H1 (cell line): ENCODE results near the gene RNF149. TPM values are rescaled to one million over a fixed set of nuclear protein-coding genes. Genes with fewer than 3 reads are reported as not detected.

ENCODE experiments used
- CTCF ChIA-PET: fragments of 300-600 bp; sonication (Branson Sonifier 250); formaldehyde crosslinking; loops from one replicate; lab custom pipeline; 2021; ENCODE audit not compliant: partially characterized antibody; lab: Charles Lee
- POLR2A ChIA-PET: fragments of 300-600 bp; sonication (Branson Sonifier 250); formaldehyde crosslinking; loops from one replicate; lab custom pipeline; 2021; ENCODE audit warnings: inconsistent platforms; ENCODE audit not compliant: partially characterized antibody; lab: Charles Lee
- DNase-seq, 2 experiments: peaks; one replicate each; pipeline versions ENCODE4 v3.0.0 to v3.0.0-alpha.2; 2010 to 2022; ENCODE audit warnings: low spot score in 2 of 2, low read depth in 1 of 2, mixed read lengths in 1 of 2
- FAIRE-seq: peaks from 2 replicates; lab custom pipeline; 2011; peaks lifted over from hg19 to GRCh38; lab: Jason Lieb, UNC
- H2AFZ ChIP-seq: 2 replicates; pipeline ENCODE4 v1.8.1; 2012; ENCODE audit warnings: low read length, inconsistent platforms
- H2AK5ac ChIP-seq: 2 replicates; pipeline ENCODE4 v1.6.1; 2013; ENCODE audit warnings: low read depth, low read length
- H2BK120ac ChIP-seq: replicated peaks from 2 replicates; pipeline ENCODE3; 2013; ENCODE audit warnings: low read depth, low read length, inconsistent platforms
- H2BK12ac ChIP-seq: 2 replicates; pipeline ENCODE4 v1.6.1; 2013; ENCODE audit warnings: low read depth, low read length
- H2BK15ac ChIP-seq: 2 replicates; pipeline ENCODE4 v1.6.1; 2013; ENCODE audit warnings: low read length
- H2BK20ac ChIP-seq: 2 replicates; pipeline ENCODE4 v1.6.1; 2013; ENCODE audit warnings: low read length
- H2BK5ac ChIP-seq: 2 replicates; pipeline ENCODE4 v1.6.1; 2013; ENCODE audit warnings: low read depth, low read length
- H3K14ac ChIP-seq: 2 replicates; pipeline ENCODE4 v1.6.1; 2013; ENCODE audit warnings: inconsistent platforms; ENCODE audit not compliant: insufficient read length
- H3K18ac ChIP-seq: 2 replicates; pipeline ENCODE4 v1.6.1; 2013; ENCODE audit warnings: low read length; ENCODE audit errors: extremely low read depth
- H3K23ac ChIP-seq: 2 replicates; pipeline ENCODE4 v1.6.1; 2013; ENCODE audit warnings: inconsistent platforms; ENCODE audit not compliant: insufficient read length
- H3K23me2 ChIP-seq: 2 replicates; pipeline ENCODE4 v1.6.1; 2013; ENCODE audit warnings: low read depth, low read length
- H3K27ac ChIP-seq: 2 replicates; pipeline ENCODE4 v1.6.1; 2011; ENCODE audit warnings: low read depth, low read length, inconsistent platforms
- H3K27me3 ChIP-seq, 4 experiments: replicated peaks in 1 of 4; 1 replicate in 1 of 4; 2 replicates in 3 of 4; pipeline versions ENCODE4 v1.6.1 to v1.8.1; 2011 to 2013; ENCODE audit warnings: low read length in 3 of 4, mild to moderate bottlenecking in 3 of 4, inconsistent platforms in 2 of 4, mixed read lengths in 2 of 4, moderate library complexity in 1 of 4; ENCODE audit not compliant: control insufficient read depth in 3 of 4, insufficient read depth in 3 of 4; ENCODE audit errors: extremely low read depth in 1 of 4
- H3K36me3 ChIP-seq, 4 experiments: 2 replicates each; pipeline versions ENCODE4 v1.6.1 to v1.8.1; 2011 to 2013; ENCODE audit warnings: mild to moderate bottlenecking in 4 of 4, low read length in 3 of 4, moderate library complexity in 2 of 4, control low read depth in 1 of 4, inconsistent platforms in 1 of 4; ENCODE audit not compliant: insufficient read depth in 4 of 4, control insufficient read depth in 2 of 4
- H3K4ac ChIP-seq: replicated peaks from 2 replicates; pipeline ENCODE3; 2013; ENCODE audit warnings: low read length, low read depth, mixed read lengths, inconsistent platforms; ENCODE audit not compliant: insufficient read length
- H3K4me1 ChIP-seq, 4 experiments: replicated peaks in 1 of 4; 1 replicate in 1 of 4; 2 replicates in 3 of 4; pipeline versions ENCODE4 v1.6.1 to v1.8.1; 2011 to 2013; ENCODE audit warnings: low read length in 3 of 4, inconsistent platforms in 2 of 4, mixed read lengths in 1 of 4; ENCODE audit not compliant: insufficient read depth in 4 of 4, control insufficient read depth in 3 of 4
- H3K4me2 ChIP-seq, 2 experiments: 2 replicates each; pipeline versions ENCODE4 v1.6.1 to v1.8.1; 2011 to 2013; ENCODE audit warnings: low read depth in 2 of 2, low read length in 2 of 2, control low read depth in 1 of 2, inconsistent platforms in 1 of 2, mild to moderate bottlenecking in 1 of 2; ENCODE audit not compliant: insufficient read depth in 1 of 2
- H3K4me3 ChIP-seq, 4 experiments: fragments of 200-600, 300-600 bp in 1 of 4; sonication (generic), shearing (Covaris generic), sonication (Bioruptor Twin) in 1 of 4; 2 replicates each; pipeline versions ENCODE4 v1.5.1 to v1.8.1; 2011 to 2016; ENCODE audit warnings: low read length in 4 of 4, low read depth in 3 of 4, control low read depth in 2 of 4, inconsistent platforms in 2 of 4, mild to moderate bottlenecking in 2 of 4, mixed read lengths in 1 of 4, moderate library complexity in 1 of 4; ENCODE audit not compliant: insufficient read depth in 2 of 4; ENCODE audit errors: extremely low read depth in 1 of 4
- H3K56ac ChIP-seq: replicated peaks from 2 replicates; pipeline ENCODE3; 2013; ENCODE audit warnings: low read depth, mild to moderate bottlenecking, mixed read lengths, low read length, inconsistent platforms; ENCODE audit not compliant: insufficient read length
- H3K79me1 ChIP-seq: 2 replicates; pipeline ENCODE4 v1.6.1; 2013; ENCODE audit warnings: low read depth, low read length, control low read depth
- H3K79me2 ChIP-seq, 2 experiments: 2 replicates each; pipeline versions ENCODE4 v1.6.1 to v1.8.1; 2012 to 2013; ENCODE audit warnings: low read length in 2 of 2, mild to moderate bottlenecking in 2 of 2, inconsistent platforms in 1 of 2; ENCODE audit not compliant: insufficient read depth in 2 of 2, control insufficient read depth in 1 of 2
- H3K9ac ChIP-seq, 4 experiments: replicated peaks in 1 of 4; 1 replicate in 1 of 4; 2 replicates in 3 of 4; pipeline versions ENCODE4 v1.6.1 to v1.8.1; 2011 to 2013; ENCODE audit warnings: low read depth in 3 of 4, low read length in 3 of 4, control low read depth in 2 of 4, mild to moderate bottlenecking in 2 of 4, moderate library complexity in 2 of 4, inconsistent platforms in 1 of 4; ENCODE audit errors: extremely low read depth in 1 of 4
- H3K9me3 ChIP-seq, 2 experiments: 2 replicates each; pipeline versions ENCODE4 v1.6.1 to v1.8.1; 2012 to 2013; ENCODE audit warnings: mild to moderate bottlenecking in 2 of 2, moderate library complexity in 2 of 2, control low read depth in 1 of 2, inconsistent platforms in 1 of 2, low read depth in 1 of 2, low read length in 1 of 2, mixed read lengths in 1 of 2; ENCODE audit not compliant: insufficient read depth in 2 of 2
- H4K20me1 ChIP-seq, 2 experiments: replicated peaks in 1 of 2; 2 replicates each; pipeline versions ENCODE3 to v1.8.1; 2011 to 2013; ENCODE audit warnings: inconsistent platforms in 2 of 2, low read length in 2 of 2, mild to moderate bottlenecking in 1 of 2; ENCODE audit not compliant: insufficient read depth in 2 of 2, control insufficient read depth in 1 of 2
- H4K5ac ChIP-seq: 2 replicates; pipeline ENCODE4 v1.6.1; 2013; ENCODE audit warnings: low read length, low read depth, mixed read lengths, inconsistent platforms; ENCODE audit not compliant: insufficient read length
- H4K8ac ChIP-seq: 2 replicates; pipeline ENCODE4 v1.8.0; 2013; ENCODE audit warnings: mild to moderate bottlenecking, moderate library complexity, low read length, inconsistent platforms; ENCODE audit not compliant: insufficient read depth; ENCODE audit errors: extremely low read depth
- H4K91ac ChIP-seq: replicated peaks from 2 replicates; pipeline ENCODE3; 2013; ENCODE audit warnings: low read length, mixed read lengths, inconsistent platforms; ENCODE audit not compliant: insufficient read length
- ASH2L ChIP-seq: fragments of 200-600, 300-600 bp; sonication (generic); IDR thresholded peaks from one replicate; pipeline ENCODE4 v1.7.1; 2017; ENCODE audit warnings: low read length
- BACH1 ChIP-seq: IDR thresholded peaks from 2 replicates; pipeline ENCODE4 v1.6.1; 2012; ENCODE audit warnings: low read length, improper control_type of control experiment
- BRCA1 ChIP-seq: IDR thresholded peaks from 2 replicates; pipeline ENCODE4 v1.6.1; 2012; ENCODE audit warnings: low read depth, low read length, improper control_type of control experiment
- CBX5 ChIP-seq: fragments of 300-800, 300-1000 bp; sonication (generic); IDR thresholded peaks from 2 replicates; pipeline ENCODE4 v1.7.1; 2016; ENCODE audit warnings: antibody characterized with exemption, low read length, low read depth
- CEBPB ChIP-seq: IDR thresholded peaks from 2 replicates; pipeline ENCODE4 v1.6.1; 2012; ENCODE audit warnings: low read depth, low read length
- EGR1 ChIP-seq: IDR thresholded peaks from 2 replicates; pipeline ENCODE4 v1.6.1; 2011; ENCODE audit warnings: low read depth, low read length, borderline replicate concordance
- HDAC2 ChIP-seq, 2 experiments: fragments of 300-600 bp in 1 of 2; sonication (generic) in 1 of 2; IDR thresholded peaks; 2 replicates each; pipeline ENCODE4 v1.6.1; 2011 to 2012; ENCODE audit warnings: low read depth in 2 of 2, low read length in 2 of 2, mild to moderate bottlenecking in 2 of 2, moderate library complexity in 2 of 2, borderline replicate concordance in 1 of 2, inconsistent platforms in 1 of 2
- KDM1A ChIP-seq: fragments of 200-600, 300-600 bp; sonication (generic); IDR thresholded peaks from 2 replicates; pipeline ENCODE4 v1.7.1; 2016; ENCODE audit warnings: mild to moderate bottlenecking, low read length, borderline replicate concordance
- KDM5A ChIP-seq: fragments of 200-600 bp; IDR thresholded peaks from 2 replicates; pipeline ENCODE4 v1.7.1; 2012; ENCODE audit warnings: mild to moderate bottlenecking, low read length, inconsistent platforms, mixed read lengths
- SIRT6 ChIP-seq: IDR thresholded peaks from one replicate; pipeline ENCODE4 v1.7.1; 2012; ENCODE audit warnings: low read length, inconsistent platforms
- SRF ChIP-seq: IDR thresholded peaks from 2 replicates; pipeline ENCODE4 v1.6.1; 2011; ENCODE audit warnings: mild to moderate bottlenecking, low read depth, low read length, moderate library complexity
- TAF7 ChIP-seq: optimal IDR thresholded peaks from 2 replicates; pipeline ENCODE3; 2011; ENCODE audit warnings: low read depth, mild to moderate bottlenecking, inconsistent platforms, low read length, moderate library complexity, borderline replicate concordance
- YY1 ChIP-seq: IDR thresholded peaks from 2 replicates; pipeline ENCODE4 v1.6.1; 2011; ENCODE audit warnings: low read depth, mild to moderate bottlenecking, low read length
- WGBS, 2 experiments: shearing (Covaris generic) in 1 of 2; methylation state at CpG; one replicate each; pipeline versions ENCODE4 v1.1.6 to v1.1.7; 2013 to 2015; ENCODE audit warnings: low lambda C conversion rate in 2 of 2, mixed read lengths in 2 of 2, inconsistent platforms in 1 of 2, low coverage in 1 of 2, missing lambda C conversion rate in 1 of 2; ENCODE audit not compliant: insufficient replicate concordance in 2 of 2, insufficient coverage in 1 of 2, insufficient read length in 1 of 2; ENCODE audit errors: extremely low coverage in 1 of 2, missing lambda C conversion rate in 1 of 2; 5-methylcytosine and 5-hydroxymethylcytosine counted together
- polyA plus RNA-seq, 7 experiments: library from polyadenylated mRNA; depleted of rRNA in 3 of 7; stranded (reverse) in 5 of 7; unstranded in 2 of 7; fragments of >200 nt in 5 of 7; fragments of 200-250 nt in 2 of 7; gene quantifications; 1 replicate in 5 of 7; 2 replicates in 1 of 7; 4 replicates in 1 of 7; pipeline versions ENCODE4 v1.2.1 to v1.2.3, GENCODE V29; 2011 to 2013; ENCODE audit warnings: missing spikeins in 2 of 7, mixed read lengths in 2 of 7
- total RNA-seq: library from RNA; stranded (reverse); fragmentation: NEBNext Ultra II Directional; extraction: Animal tissue kit (Norgen Biotek cat#: 25700); gene quantifications from 2 replicates; pipeline ENCODE4 v1.2.1, GENCODE V29; 2021

The RNF149 gene
- total and polyA plus RNA-seq, 2 of the 8 experiments (the other 6 are each of a cell fraction or from before 2014, with no cell fraction given): 16.6 to 28.2 TPM

GRCh38 chr2:101341901-101342624 lies 33.6 kb upstream of the RNF149 start:
- Histone ChIP-seq H2BK5ac (peak overlapping the region; percentile 60; the same call in 1 of the 2 replicates), H3K9me3 (no peaks in the 10 kb centered on the region; a peak in 1 of 4 replicates), H4K5ac (no peak overlapping the region), H4K8ac (0 out of 2 replicates have a peak overlapping the region, but pooled peaks have one; percentile 20), H4K20me1 (no peaks in the 10 kb centered on the region), H3K23me2 (no peaks in the 10 kb centered on the region), H3K14ac (no peak overlapping the region), H3K4me3 (no peak overlapping the region), H3K79me1 (no peaks in the 10 kb centered on the region), H2BK20ac (peak overlapping the region; percentile 100), H3K4me2 (0 out of 4 replicates have a peak overlapping the region, but pooled peaks of 1 of the 2 experiments have one; percentile 12), H3K27ac (no peak overlapping the region), H3K27me3 (no peaks in the 10 kb centered on the region), H2AFZ (peak overlapping the region; percentile 42), H3K79me2 (no peaks in the 10 kb centered on the region), H2BK15ac (peak overlapping the region; percentile 25; the same call in 1 of the 2 replicates), H2BK120ac (peak overlapping the region; percentile 9), H2AK5ac (no peak overlapping the region), H3K56ac (no peak overlapping the region), H2BK12ac (peak overlapping the region; percentile 78; the same call in 1 of the 2 replicates), H3K23ac (no peak overlapping the region), H3K9ac (no peak overlapping the region), H3K18ac (peak overlapping the region; percentile 85), H4K91ac (peak overlapping the region; percentile 82), H3K36me3 (no peaks in the 10 kb centered on the region), H3K4ac (no peak overlapping the region), H3K4me1 (peaks cover 7 to 19% (median 12%) of the 10 kb centered on the region in 4 experiments)
- FAIRE-seq (peak; percentile 66), DNase-seq (peak; percentile 68 to 97)
- CTCF ChIA-PET: interaction anchor here (0.6 to 5.2 kb wide), 34 partner anchors 9 to 664 kb away, joined by 3 to 48 read pairs (median 6); partner anchors contain the start of gene CREG2
- WGBS, 2 experiments: 51% methylated on average over 21 of the region's 21 CpGs; no CpG with 5 or more reads in 1 of the 2 experiments
- POLR2A ChIA-PET: interaction anchor here (1.1 to 1.8 kb wide), 4 partner anchors 9 to 45 kb away, joined by 3 to 7 read pairs (median 4); partner anchors contain the start of gene CREG2
- TF ChIP-seq TAF7 (no peak), ASH2L (no peak), SRF (peak; percentile 18; the same call in 1 of the 2 replicates), EGR1 (no peak), BACH1 (no peak), HDAC2 (IDR thresholded peaks at IDR 0.05; ENCODE audit: borderline replicate concordance in 1 of 2, low read depth in 2 of 2, low read length in 2 of 2) (no peak), CBX5 (no peak), CEBPB (no peak), YY1 (peak; percentile 54; the same call in 1 of the 2 replicates), SIRT6 (no peak), KDM1A (no peak), BRCA1 (no peak), KDM5A (no peak)
